Subcutaneous abdominal adipose tissue (tissue), 5 donors: ENCODE data around the gene SPEM3.

Experiments used
- H3K27ac ChIP-seq: one replicate; pipeline ENCODE4 v1.7.0; 2013; ENCODE audit warnings: low read depth, mild to moderate bottlenecking, inconsistent platforms, low read length, moderate library complexity
- H3K27me3 ChIP-seq, 5 donors: one replicate each; pipeline ENCODE4 v1.7.0; 2013; ENCODE audit warnings: low read length in 5 of 5, inconsistent platforms in 1 of 5; ENCODE audit not compliant: control insufficient read depth in 5 of 5, insufficient read depth in 4 of 5
- H3K36me3 ChIP-seq, 5 donors: one replicate each; pipeline ENCODE4 v1.7.0; 2013; ENCODE audit warnings: low read length in 5 of 5; ENCODE audit not compliant: control insufficient read depth in 5 of 5, insufficient read depth in 5 of 5
- H3K4me1 ChIP-seq, 5 donors: one replicate each; pipeline ENCODE4 v1.7.0; 2013; ENCODE audit warnings: low read length in 5 of 5, mild to moderate bottlenecking in 3 of 5, moderate library complexity in 1 of 5; ENCODE audit not compliant: control insufficient read depth in 5 of 5, insufficient read depth in 5 of 5
- H3K4me3 ChIP-seq, 5 donors: one replicate each; pipeline ENCODE4 v1.7.0; 2013; ENCODE audit warnings: low read length in 5 of 5, low read depth in 1 of 5
- H3K9ac ChIP-seq, 5 donors: one replicate each; pipeline ENCODE4 v1.7.0; 2013; ENCODE audit warnings: low read length in 5 of 5, mild to moderate bottlenecking in 4 of 5, moderate library complexity in 3 of 5
- H3K9me3 ChIP-seq, 5 donors: one replicate each; pipeline ENCODE4 v1.7.0; 2013; ENCODE audit warnings: low read length in 5 of 5; ENCODE audit not compliant: control insufficient read depth in 5 of 5
- donor health status: healthy.
- donor health status: healthy.
- donor health status: healthy.
- donor health status: healthy.
- donor health status: healthy.

The SPEM3 gene

DNA sequence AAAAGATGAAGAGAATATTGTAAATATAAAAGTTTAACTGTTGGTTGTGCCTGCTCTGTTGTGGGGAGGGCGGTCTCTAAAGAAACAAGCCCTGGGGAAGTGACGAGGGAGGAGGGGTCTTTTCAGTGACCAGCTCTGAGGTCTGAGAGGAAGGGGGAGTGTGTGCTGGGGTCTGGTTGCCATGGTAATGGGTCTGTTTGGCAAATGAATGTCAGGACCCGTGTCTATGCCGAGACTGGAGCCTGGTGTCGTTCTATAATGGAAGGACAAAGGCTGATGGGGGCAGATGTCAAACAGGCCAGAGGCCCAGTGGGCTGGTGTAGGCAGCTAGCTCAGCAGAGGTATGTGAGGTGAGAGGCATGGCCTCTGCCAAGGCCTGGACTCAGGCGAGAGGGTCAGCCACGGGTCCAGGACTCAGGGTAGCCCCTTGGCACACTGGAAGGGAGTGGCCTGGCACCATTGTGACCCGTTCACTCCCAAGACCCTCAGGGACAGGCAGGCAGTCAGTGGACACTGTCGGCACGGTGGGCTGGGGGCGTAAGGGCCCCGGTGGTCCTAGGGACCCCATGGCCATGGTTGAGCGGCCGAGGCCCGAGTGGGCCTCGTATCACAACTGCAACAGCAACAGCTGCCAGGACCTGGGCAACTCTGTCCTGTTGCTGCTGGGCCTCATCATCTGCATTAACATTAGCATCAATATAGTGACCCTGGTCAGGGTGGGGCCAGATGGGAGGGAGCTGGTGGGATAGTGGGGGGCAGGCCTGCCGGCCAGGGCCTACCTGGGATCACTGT, 8.6 kb upstream of the SPEM3 start, which contains the start of gene SPEM1:
TSS of gene SPEM1 (plus strand) at position 506 of the 792 bp plus-strand sequence. CDS start at position 567, 61 bp downstream.
- H3K4me3 ChIP-seq, result no peak within 1 kb of the TSS
- H3K9ac ChIP-seq, result no peak within 1 kb of the TSS
- H3K27ac ChIP-seq, result no peak within 1 kb of the TSS
- H3K27me3 ChIP-seq, result peaks cover 0 to 16% (median 7%) of the 10 kb centered on the region in 5 donors
- no peaks in the 10 kb centered on the region for H3K9me3 ChIP-seq
- H3K4me1 ChIP-seq, result peaks cover 0 to 4% (median 0%) of the 10 kb centered on the region in 5 donors
- H3K36me3 ChIP-seq, result peaks cover 0 to 15% (median 8%) of the 10 kb centered on the region in 5 donors

DNA sequence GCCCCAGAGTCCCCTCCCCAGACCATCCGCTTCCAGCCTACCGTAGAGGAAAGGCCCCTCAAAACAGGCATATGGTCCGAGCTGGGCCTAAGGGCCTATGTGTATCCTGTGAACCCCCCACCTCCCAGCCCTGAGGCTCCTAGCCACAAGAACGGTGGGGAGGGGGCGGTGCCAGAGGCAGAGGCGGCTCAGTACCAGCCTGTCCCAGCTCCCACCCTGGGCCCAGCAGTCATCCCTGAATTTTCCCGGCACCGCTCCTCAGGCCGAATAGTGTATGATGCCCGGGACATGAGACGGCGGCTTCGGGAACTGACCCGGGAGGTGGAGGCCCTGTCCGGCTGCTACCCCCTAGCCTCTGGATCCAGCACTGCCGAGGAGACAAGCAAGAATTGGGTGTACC, 7.5 kb upstream of the SPEM3 start:
- Histone ChIP-seq H3K4me3 (no peak overlapping the region), H3K4me1 (peaks cover 0 to 4% (median 0%) of the 10 kb centered on the region in 5 donors), H3K9me3 (no peaks in the 10 kb centered on the region), H3K27ac (no peak overlapping the region), H3K9ac (no peak overlapping the region), H3K36me3 (peaks cover 0 to 7% (median 2%) of the 10 kb centered on the region in 5 donors), H3K27me3 (peaks cover 0 to 16% (median 9%) of the 10 kb centered on the region in 5 donors)

DNA sequence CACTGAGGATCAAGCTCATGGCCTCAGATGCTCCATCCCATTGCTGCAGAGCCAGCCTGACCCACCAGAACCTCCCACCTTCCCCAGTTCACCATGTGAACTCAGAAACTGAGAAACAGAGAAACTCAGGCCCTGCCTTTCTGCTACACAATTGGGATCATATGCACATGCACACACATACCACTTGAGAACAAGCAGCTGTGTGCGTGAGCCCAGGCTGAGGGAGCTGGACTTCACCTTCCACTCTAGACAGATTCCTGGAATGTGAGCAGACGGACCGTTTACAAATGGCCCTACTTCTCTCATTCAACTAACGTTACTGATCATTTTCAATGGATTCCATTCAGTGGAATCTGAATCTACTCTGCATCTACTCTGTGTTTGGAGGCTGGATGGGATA, 5.0 kb upstream of the SPEM3 start:
- peaks cover 0 to 12% (median 9%) of the 10 kb centered on the region in 5 donors for H3K27me3 ChIP-seq
- H3K9me3 ChIP-seq, result no peaks in the 10 kb centered on the region
- no peaks in the 10 kb centered on the region for H3K36me3 ChIP-seq
- no peak overlapping the region for H3K4me3 ChIP-seq
- H3K4me1 ChIP-seq, result no peaks in the 10 kb centered on the region
- H3K27ac ChIP-seq, result no peak overlapping the region
- H3K9ac ChIP-seq, result no peak overlapping the region

- Histone ChIP-seq H3K9ac (no peak within 1 kb of the TSS), H3K27me3 (peaks cover 0 to 4% (median 0%) of the 10 kb centered on the region in 5 donors), H3K4me1 (no peaks in the 10 kb centered on the region), H3K36me3 (no peaks in the 10 kb centered on the region), H3K9me3 (no peaks in the 10 kb centered on the region), H3K27ac (no peak within 1 kb of the TSS), H3K4me3 (no peak within 1 kb of the TSS)
Observed at GRCh38 chr17:7425316-7425715, 3.3 kb upstream of the SPEM3 start, which contains the start of gene SPEM2. SPEM2 (plus strand) TSS chr17:7425616; CDS start chr17:7425689, 73 bp downstream.

DNA sequence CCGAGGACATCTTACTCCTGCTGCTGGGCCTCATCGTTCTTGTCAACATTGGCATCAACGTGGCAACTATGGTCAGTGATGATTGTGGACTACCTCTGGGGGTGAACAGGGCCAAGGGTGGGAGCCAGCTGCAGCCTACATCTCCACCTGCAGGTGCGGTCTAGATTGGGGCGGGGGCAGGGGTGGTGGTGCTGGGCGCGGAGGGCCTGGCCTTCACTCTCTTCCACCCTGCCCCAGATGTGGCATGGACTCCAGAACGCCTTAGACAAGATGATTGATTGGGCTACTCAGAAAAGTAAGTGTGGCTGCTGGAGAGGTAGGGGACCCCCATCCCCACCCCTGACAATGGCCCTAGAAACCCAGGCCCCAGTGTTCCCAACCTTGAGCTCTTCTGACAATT, 2.9 kb upstream of the SPEM3 start:
- Histone ChIP-seq H3K4me3 (no peak overlapping the region), H3K27me3 (peaks cover 0 to 4% (median 0%) of the 10 kb centered on the region in 5 donors), H3K4me1 (no peaks in the 10 kb centered on the region), H3K36me3 (no peaks in the 10 kb centered on the region), H3K9me3 (no peaks in the 10 kb centered on the region), H3K27ac (no peak overlapping the region), H3K9ac (no peak overlapping the region)

GRCh38 chr17:7426203-7426863, 2.3 kb upstream of the SPEM3 start:
- H3K4me1 ChIP-seq, result no peaks in the 10 kb centered on the region
- H3K9me3 ChIP-seq, result no peaks in the 10 kb centered on the region
- H3K36me3 ChIP-seq, result no peaks in the 10 kb centered on the region
- H3K27me3 ChIP-seq, result peaks cover 0 to 4% (median 0%) of the 10 kb centered on the region in 5 donors
- no peak overlapping the region for H3K27ac ChIP-seq
- no peak overlapping the region for H3K4me3 ChIP-seq
- H3K9ac ChIP-seq, result no peak overlapping the region

GRCh38 chr17:7426896-7427489, 1.7 kb upstream of the SPEM3 start:
- H3K4me3 ChIP-seq, result no peak overlapping the region
- H3K36me3 ChIP-seq, result no peaks in the 10 kb centered on the region
- H3K9ac ChIP-seq, result no peak overlapping the region
- H3K4me1 ChIP-seq, result no peaks in the 10 kb centered on the region
- no peak overlapping the region for H3K27ac ChIP-seq
- H3K9me3 ChIP-seq, result no peaks in the 10 kb centered on the region
- H3K27me3 ChIP-seq, result peaks cover 0 to 4% (median 0%) of the 10 kb centered on the region in 5 donors

GRCh38 chr17:7427549-7427948, 1.1 kb upstream of the SPEM3 start:
- H3K27me3 ChIP-seq, result peaks cover 0 to 4% (median 0%) of the 10 kb centered on the region in 5 donors

DNA sequence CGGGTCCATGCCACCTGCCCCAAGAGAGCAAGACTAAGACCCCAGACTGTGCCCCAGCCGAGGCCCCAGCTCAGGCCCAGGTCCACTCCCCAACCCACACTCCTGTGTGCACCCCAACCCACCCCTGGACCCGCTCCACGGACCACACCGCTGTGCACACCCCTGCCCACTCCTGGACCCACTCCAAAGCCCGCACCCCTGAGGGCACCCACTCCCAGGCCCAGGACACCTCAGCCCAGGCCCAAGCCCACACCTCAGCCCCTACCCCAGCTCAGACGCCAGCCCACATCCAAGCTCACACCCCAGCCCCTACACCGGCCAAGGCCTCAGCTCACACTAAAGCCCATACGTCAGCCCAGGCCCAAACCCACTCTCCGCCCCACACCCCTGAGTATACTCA, 1.1 kb downstream of the SPEM3 start:
- Histone ChIP-seq H3K9me3 (no peaks in the 10 kb centered on the region), H3K27ac (no peak overlapping the region), H3K4me1 (no peaks in the 10 kb centered on the region), H3K9ac (no peak overlapping the region), H3K36me3 (no peaks in the 10 kb centered on the region), H3K4me3 (no peak overlapping the region), H3K27me3 (peaks cover 0 to 4% (median 0%) of the 10 kb centered on the region in 5 donors)

More at GRCh38 chr17:7427549-7427948, 1.1 kb upstream of the SPEM3 start:
- H3K9me3 ChIP-seq, result no peaks in the 10 kb centered on the region
- H3K9ac ChIP-seq, result no peak overlapping the region
- no peaks in the 10 kb centered on the region for H3K36me3 ChIP-seq
- no peak overlapping the region for H3K4me3 ChIP-seq
- H3K27ac ChIP-seq, result no peak overlapping the region
- no peaks in the 10 kb centered on the region for H3K4me1 ChIP-seq

- H3K4me1 ChIP-seq, result peaks cover 0 to 11% (median 10%) of the 10 kb centered on the region in 5 donors
- H3K36me3 ChIP-seq, result no peaks in the 10 kb centered on the region
- no peak overlapping the region for H3K4me3 ChIP-seq
- no peak overlapping the region for H3K9ac ChIP-seq
- H3K27ac ChIP-seq, result no peak overlapping the region
- H3K27me3 ChIP-seq, result peaks cover 0 to under 1% (median 0%) of the 10 kb centered on the region in 5 donors
- H3K9me3 ChIP-seq, result no peaks in the 10 kb centered on the region
Observed at GRCh38 chr17:7431231-7431630, 2.6 kb downstream of the SPEM3 start.
